ENCODE data around the gene MB21D2.

DNA sequence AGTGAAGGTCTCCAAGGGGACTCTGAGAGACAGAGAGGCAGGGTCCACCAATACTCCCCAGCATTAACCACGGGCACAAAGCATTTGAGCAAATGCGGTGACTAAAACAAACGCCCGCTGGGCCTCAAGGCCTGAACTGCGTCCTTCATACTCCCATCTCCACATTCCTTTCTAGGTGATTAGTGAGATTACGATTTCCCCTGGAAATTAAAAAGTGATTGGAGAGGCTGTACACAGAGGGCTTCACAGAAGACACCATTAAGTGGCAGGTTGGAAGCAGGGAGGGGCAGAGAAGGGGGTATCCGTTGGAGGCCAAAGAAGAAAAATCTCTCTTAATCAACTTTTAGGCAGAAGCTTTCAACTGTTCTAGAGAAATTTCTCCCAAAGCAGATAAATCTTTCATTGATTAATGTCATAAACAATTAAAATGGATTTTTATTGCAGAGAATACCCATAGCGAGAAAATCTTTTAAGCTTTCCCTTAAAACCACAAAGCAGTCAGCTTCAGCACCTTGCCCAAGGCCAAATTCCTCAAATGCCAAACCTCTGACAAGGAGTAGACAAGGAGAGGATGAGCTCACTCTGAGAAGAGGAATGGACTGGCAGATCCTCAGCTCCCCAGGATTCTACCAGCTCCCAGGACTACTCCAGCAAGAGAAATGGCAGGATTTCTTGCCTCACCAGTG lies 38.2 kb downstream of the MB21D2 start:
- TF ChIP-seq POLR2A (IDR thresholded peaks at IDR 0.05): no peak
- TF ChIP-seq, protein P1, sequence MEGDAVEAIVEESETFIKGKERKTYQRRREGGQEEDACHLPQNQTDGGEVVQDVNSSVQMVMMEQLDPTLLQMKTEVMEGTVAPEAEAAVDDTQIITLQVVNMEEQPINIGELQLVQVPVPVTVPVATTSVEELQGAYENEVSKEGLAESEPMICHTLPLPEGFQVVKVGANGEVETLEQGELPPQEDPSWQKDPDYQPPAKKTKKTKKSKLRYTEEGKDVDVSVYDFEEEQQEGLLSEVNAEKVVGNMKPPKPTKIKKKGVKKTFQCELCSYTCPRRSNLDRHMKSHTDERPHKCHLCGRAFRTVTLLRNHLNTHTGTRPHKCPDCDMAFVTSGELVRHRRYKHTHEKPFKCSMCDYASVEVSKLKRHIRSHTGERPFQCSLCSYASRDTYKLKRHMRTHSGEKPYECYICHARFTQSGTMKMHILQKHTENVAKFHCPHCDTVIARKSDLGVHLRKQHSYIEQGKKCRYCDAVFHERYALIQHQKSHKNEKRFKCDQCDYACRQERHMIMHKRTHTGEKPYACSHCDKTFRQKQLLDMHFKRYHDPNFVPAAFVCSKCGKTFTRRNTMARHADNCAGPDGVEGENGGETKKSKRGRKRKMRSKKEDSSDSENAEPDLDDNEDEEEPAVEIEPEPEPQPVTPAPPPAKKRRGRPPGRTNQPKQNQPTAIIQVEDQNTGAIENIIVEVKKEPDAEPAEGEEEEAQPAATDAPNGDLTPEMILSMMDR (IDR thresholded peaks at IDR 0.05): no peak

Measured in esophagus squamous epithelium (tissue), 4 donors.